A549 (cell line): Measurements from ENCODE around the gene AXIN2. TPM values are rescaled to one million over a fixed set of nuclear protein-coding genes. Genes with fewer than 3 reads are reported as not detected.

Experiments used
- ATAC-seq, 2 experiments: fragments of 200-7000 bp in 1 of 2; fragments of >200 bp in 1 of 2; cut with Nextera tagmentation in 1 of 2; cut with Tn5 transposase in 1 of 2; 3 replicates each; pipeline versions ENCODE4 v1.8.0 to v1.9.1; 2018 to 2020; ENCODE audit warnings: mild to moderate bottlenecking in 1 of 2, moderate library complexity in 1 of 2
- CTCF ChIA-PET: fragments of 300-600 bp; sonication (Branson Sonifier 250); formaldehyde crosslinking; extraction: SDS; loops from one replicate; lab custom pipeline; 2021; ENCODE audit warnings: antibody characterized with exemption, inconsistent platforms; lab: Yijun Ruan, JAX
- POLR2A ChIA-PET: fragments of 350-600 bp; formaldehyde crosslinking; extraction: SDS; loops from one replicate; lab custom pipeline; 2021; ENCODE audit warnings: antibody characterized with exemption, inconsistent platforms; lab: Yijun Ruan, JAX
- DNase-seq, 2 experiments: peaks; one replicate each; pipeline versions ENCODE4 v3.0.0 to v3.0.0-alpha.2; 2011 to 2016; ENCODE audit warnings: low read depth in 1 of 2, low spot score in 1 of 2
- FAIRE-seq: peaks from 2 replicates; lab custom pipeline; 2011; peaks lifted over from hg19 to GRCh38; lab: Jason Lieb, UNC
- H3K27ac ChIP-seq, 2 experiments: fragments of >200 bp; sonication (Bioruptor Twin); formaldehyde crosslinking; 3 replicates each; pipeline ENCODE4 v1.5.1; 2016 to 2017
- H3K4me1 ChIP-seq: fragments of >200 bp; sonication (Bioruptor Twin); formaldehyde crosslinking; 3 replicates; pipeline ENCODE4 v1.6.1; 2016
- H3K4me2 ChIP-seq: fragments of >200 bp; sonication (Bioruptor Twin); formaldehyde crosslinking; 3 replicates; pipeline ENCODE4 v1.6.1; 2016
- H3K4me3 ChIP-seq: fragments of >200 bp; sonication (Bioruptor Twin); formaldehyde crosslinking; 3 replicates; pipeline ENCODE4 v1.5.1; 2016
- H3K9me3 ChIP-seq: fragments of >200 bp; sonication (Bioruptor Twin); formaldehyde crosslinking; 3 replicates; pipeline ENCODE4 v1.6.1; 2016
- BHLHE40 ChIP-seq: IDR thresholded peaks from 2 replicates; pipeline ENCODE4 v1.6.1; 2012; ENCODE audit warnings: low read depth, low read length, inconsistent platforms
- CBX8 ChIP-seq: fragments of 200-600 bp; sonication (generic); IDR thresholded peaks from 2 replicates; pipeline ENCODE4 v1.6.1; 2016
- CHD4 ChIP-seq: fragments of 200-600 bp; sonication (generic); IDR thresholded peaks from 2 replicates; pipeline ENCODE4 v1.6.1; 2016; ENCODE audit warnings: antibody characterized with exemption, mild to moderate bottlenecking, borderline replicate concordance
- EP300 ChIP-seq, 2 experiments: fragments of >200 bp; sonication (Bioruptor Twin); formaldehyde crosslinking; IDR thresholded peaks; 2 replicates in 1 of 2; 3 replicates in 1 of 2; pipeline ENCODE4 v1.6.1; 2016 to 2017
- HOXB13 ChIP-seq: fragments of 250-450 bp; sonication (Bioruptor Pico); IDR thresholded peaks from 2 replicates; pipeline ENCODE4 v1.5.0; 2020; ENCODE audit warnings: low read depth, mild to moderate bottlenecking, moderate library complexity
- KDM1A ChIP-seq: fragments of 200-600 bp; sonication (generic); IDR thresholded peaks from 2 replicates; pipeline ENCODE4 v1.6.1; 2016; ENCODE audit warnings: low read depth, mild to moderate bottlenecking
- MAFK ChIP-seq: fragments of 450-650 bp; IDR thresholded peaks from 2 replicates; pipeline ENCODE4 v1.6.1; 2014; ENCODE audit not compliant: partially characterized antibody
- MAZ ChIP-seq: fragments of 150-350 bp; IDR thresholded peaks from 2 replicates; pipeline ENCODE4 v1.6.1; 2014; ENCODE audit warnings: antibody characterized with exemption, low read depth, low read length, borderline replicate concordance
- PHF8 ChIP-seq: fragments of 200-600 bp; sonication (generic); IDR thresholded peaks from 2 replicates; pipeline ENCODE4 v1.6.1; 2016; ENCODE audit warnings: low read depth, mild to moderate bottlenecking, antibody characterized with exemption, moderate library complexity, borderline replicate concordance
- POLR2AphosphoS2 ChIP-seq: conservative IDR thresholded peaks from 2 replicates; pipeline ENCODE4 v1.6.1; 2012; ENCODE audit warnings: low read length, improper control_type of control experiment, inconsistent platforms
- REST ChIP-seq: fragments of 200-600 bp; sonication (generic); IDR thresholded peaks from 2 replicates; pipeline ENCODE4 v1.6.1; 2016; ENCODE audit warnings: antibody characterized with exemption, mild to moderate bottlenecking, moderate library complexity
- ZC3H11A ChIP-seq: fragments of 450-650 bp; IDR thresholded peaks from 2 replicates; pipeline ENCODE4 v1.6.1; 2014; ENCODE audit warnings: antibody characterized with exemption, mild to moderate bottlenecking
- ZSCAN20 ChIP-seq: fragments of 250-450 bp; sonication (Bioruptor Pico); IDR thresholded peaks from 2 replicates; pipeline ENCODE4 v1.8.0; 2022; ENCODE audit warnings: mild to moderate bottlenecking, moderate library complexity
- WGBS: methylation state at CpG from one replicate; pipeline ENCODE4 v1.1.6; 2017; ENCODE audit errors: missing lambda C conversion rate; 5-methylcytosine and 5-hydroxymethylcytosine counted together
- polyA plus RNA-seq, 4 experiments: library from polyadenylated mRNA; depleted of rRNA in 3 of 4; stranded (reverse); fragments of >200 nt; fragmentation: RNase III in 1 of 4; extraction: RNeasy Plus Mini Kit Qiagen cat#74134 plus additional on column Dnase treatment in 1 of 4; gene quantifications; 2 replicates in 3 of 4; 3 replicates in 1 of 4; pipeline ENCODE4 v1.2.3, GENCODE V29; 2011 to 2017
- TF ChIP-seq, protein P1 (sequence below): fragments of >200 bp; sonication (Bioruptor Twin); formaldehyde crosslinking; IDR thresholded peaks from 3 replicates; pipeline ENCODE4 v1.5.1; 2016

The AXIN2 gene
- polyA plus RNA-seq, 2 of the 4 experiments (the other 2 are of a cell fraction) = 4.0 to 4.9 TPM

GRCh38 chr17:65548269-65548969, 13.0 kb downstream of the AXIN2 start:
- no peak for ATAC-seq

DNA sequence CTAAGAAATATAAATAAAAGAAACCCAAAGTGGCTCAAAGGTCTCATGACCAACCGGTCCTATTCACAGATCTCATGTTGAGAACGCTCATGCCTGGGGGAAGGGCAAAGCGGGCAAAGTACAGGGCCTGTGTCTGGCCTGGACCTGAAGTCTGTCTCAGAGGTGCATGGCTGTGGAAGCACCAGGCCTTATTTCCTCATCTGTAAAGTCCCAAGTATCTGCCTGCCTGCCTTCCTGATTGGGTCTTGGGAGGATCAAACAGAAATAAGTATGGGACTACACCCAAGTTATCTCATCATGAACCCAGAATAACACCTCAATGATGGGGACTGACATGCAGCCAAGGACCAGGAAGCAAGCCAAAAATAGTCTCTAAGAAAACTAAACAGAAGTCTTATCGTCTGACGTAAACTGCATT, 14.2 kb downstream of the AXIN2 start:
- H3K4me1 ChIP-seq = peaks cover 23% of the 10 kb centered on the region
- H3K4me3 ChIP-seq = no peak overlapping the region
- WGBS = 63% methylated on average over 5 of the region's 5 CpGs
- no peak for TF ChIP-seq EP300 (IDR thresholded peaks at IDR 0.05)
- ATAC-seq = peak; percentile 33 to 63; a peak in 4 of 6 replicates
- no peak for FAIRE-seq
- ChIA-PET POLR2A (no interaction called here), CTCF (no interaction called here)
- peak in 1 of 2 experiments; percentile 62 for DNase-seq
- H3K27ac ChIP-seq = peak overlapping the region; percentile 0 to 26; a peak in 3 of 6 replicates
- no peaks in the 10 kb centered on the region for H3K9me3 ChIP-seq
- peak overlapping the region; percentile 32 for H3K4me2 ChIP-seq

More at GRCh38 chr17:65548269-65548969, 13.0 kb downstream of the AXIN2 start:
- CTCF ChIA-PET = interaction anchor here (1.3 to 1.6 kb wide), 4 partner anchors 8 to 255 kb away, joined by 5 to 8 read pairs (median 6); no protein-coding TSS in a partner anchor
- Histone ChIP-seq H3K4me3 (no peak overlapping the region), H3K4me1 (peaks cover 15% of the 10 kb centered on the region), H3K9me3 (no peaks in the 10 kb centered on the region), H3K4me2 (no peak overlapping the region), H3K27ac (no peak overlapping the region)
- POLR2A ChIA-PET = no interaction called here
- FAIRE-seq (no peak), DNase-seq (no peak)
- 84% methylated on average over 6 of the region's 6 CpGs for WGBS
- no peak for TF ChIP-seq KDM1A
- TF ChIP-seq, protein P1, sequence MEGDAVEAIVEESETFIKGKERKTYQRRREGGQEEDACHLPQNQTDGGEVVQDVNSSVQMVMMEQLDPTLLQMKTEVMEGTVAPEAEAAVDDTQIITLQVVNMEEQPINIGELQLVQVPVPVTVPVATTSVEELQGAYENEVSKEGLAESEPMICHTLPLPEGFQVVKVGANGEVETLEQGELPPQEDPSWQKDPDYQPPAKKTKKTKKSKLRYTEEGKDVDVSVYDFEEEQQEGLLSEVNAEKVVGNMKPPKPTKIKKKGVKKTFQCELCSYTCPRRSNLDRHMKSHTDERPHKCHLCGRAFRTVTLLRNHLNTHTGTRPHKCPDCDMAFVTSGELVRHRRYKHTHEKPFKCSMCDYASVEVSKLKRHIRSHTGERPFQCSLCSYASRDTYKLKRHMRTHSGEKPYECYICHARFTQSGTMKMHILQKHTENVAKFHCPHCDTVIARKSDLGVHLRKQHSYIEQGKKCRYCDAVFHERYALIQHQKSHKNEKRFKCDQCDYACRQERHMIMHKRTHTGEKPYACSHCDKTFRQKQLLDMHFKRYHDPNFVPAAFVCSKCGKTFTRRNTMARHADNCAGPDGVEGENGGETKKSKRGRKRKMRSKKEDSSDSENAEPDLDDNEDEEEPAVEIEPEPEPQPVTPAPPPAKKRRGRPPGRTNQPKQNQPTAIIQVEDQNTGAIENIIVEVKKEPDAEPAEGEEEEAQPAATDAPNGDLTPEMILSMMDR = no peak

DNA sequence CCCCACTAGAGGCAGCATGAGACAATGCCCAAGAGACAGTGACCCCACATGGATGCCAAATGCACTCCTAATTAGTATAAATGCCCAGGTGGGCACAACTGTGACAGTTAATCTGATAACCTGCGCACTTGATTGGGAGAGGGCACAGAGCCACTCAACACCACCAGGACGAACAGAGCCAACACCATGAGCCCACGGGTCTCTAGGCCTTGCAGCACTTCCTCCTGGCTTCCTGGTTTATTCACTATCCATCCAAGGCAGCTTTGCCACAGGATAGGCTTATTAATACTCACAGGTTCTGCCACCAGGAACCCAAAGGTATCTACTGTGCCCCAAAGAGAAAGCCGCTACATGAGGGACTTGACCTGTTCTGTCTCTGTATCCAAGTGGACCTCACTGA, 14.9 kb downstream of the AXIN2 start:
- no peak for FAIRE-seq
- CTCF ChIA-PET = interaction anchor here (1.1 to 1.7 kb wide), 2 partner anchors 10 to 345 kb away, joined by 3 to 8 read pairs; no protein-coding TSS in a partner anchor
- peak overlapping the region; percentile 32 for H3K4me2 ChIP-seq
- WGBS = 88% methylated on average over 4 of the region's 4 CpGs
- POLR2A ChIA-PET = no interaction called here
- no peak for ATAC-seq
- TF ChIP-seq CBX8 = no peak
- no peak for TF ChIP-seq KDM1A
- TF ChIP-seq MAZ = no peak
- TF ChIP-seq CHD4 = no peak
- TF ChIP-seq PHF8 = no peak
- no peak for TF ChIP-seq EP300 (IDR thresholded peaks at IDR 0.05)
- no peak for TF ChIP-seq REST
- no peak for TF ChIP-seq MAFK
- no peak for TF ChIP-seq POLR2AphosphoS2
- TF ChIP-seq BHLHE40 = no peak
- no peak for TF ChIP-seq ZC3H11A
- TF ChIP-seq HOXB13 = no peak
- no peak for TF ChIP-seq ZSCAN20 (CRISPR knock-in tag)
- H3K4me3 ChIP-seq = no peak overlapping the region
- peaks cover 23% of the 10 kb centered on the region for H3K4me1 ChIP-seq
- H3K9me3 ChIP-seq = no peaks in the 10 kb centered on the region
- H3K27ac ChIP-seq = peak overlapping the region; percentile 0 to 26; a peak in 3 of 6 replicates
- no peak for DNase-seq
